Thymus (tissue), 11 donors: ENCODE measurements around the gene CGB7. TPM values are rescaled to one million over a fixed set of nuclear protein-coding genes. Genes with fewer than 3 reads are reported as not detected.
"Not testable (repeated sequence)": the region's sequence is repeated elsewhere in the genome, so short reads cannot be mapped to it uniquely, and the experiment has no call there.

ENCODE experiments used
- DNase-seq, 9 donors: peaks; one replicate each; pipeline ENCODE4 v3.0.0-alpha.2; 2013; ENCODE audit warnings: low spot score in 9 of 9, low read depth in 6 of 9, missing footprints in 1 of 9
- H3K27ac ChIP-seq, 2 donors: one replicate each; pipeline ENCODE4 v1.5.1; 2013; ENCODE audit warnings: control low read depth in 1 of 2, low read depth in 1 of 2, low read length in 1 of 2, mild to moderate bottlenecking in 1 of 2, moderate library complexity in 1 of 2
- H3K27me3 ChIP-seq, 2 donors: one replicate each; pipeline ENCODE4 v1.5.1; 2013; ENCODE audit warnings: low read length in 1 of 2; ENCODE audit not compliant: control insufficient read depth in 2 of 2, insufficient read depth in 1 of 2
- H3K36me3 ChIP-seq, 2 donors: one replicate each; pipeline ENCODE4 v1.5.1; 2013; ENCODE audit warnings: low read length in 1 of 2, mild to moderate bottlenecking in 1 of 2, moderate library complexity in 1 of 2; ENCODE audit not compliant: control insufficient read depth in 2 of 2, insufficient read depth in 2 of 2
- H3K4me1 ChIP-seq, 2 donors: one replicate each; pipeline ENCODE4 v1.5.1; 2013; ENCODE audit warnings: low read length in 2 of 2; ENCODE audit not compliant: control insufficient read depth in 2 of 2, insufficient read depth in 2 of 2
- H3K4me3 ChIP-seq, 2 donors: one replicate each; pipeline ENCODE4 v1.5.1; 2013; ENCODE audit warnings: low read length in 2 of 2, control low read depth in 1 of 2, mild to moderate bottlenecking in 1 of 2
- H3K9me3 ChIP-seq, 2 donors: one replicate each; pipeline ENCODE4 v1.5.1; 2013; ENCODE audit warnings: low read length in 1 of 2, mild to moderate bottlenecking in 1 of 2; ENCODE audit not compliant: control insufficient read depth in 2 of 2, insufficient read depth in 1 of 2
- WGBS: extraction: QIAGEN DNeasy Blood & Tissue Kit; methylation state at CpG from one replicate; pipeline ENCODE4 v1.1.7; 2013; 5-methylcytosine and 5-hydroxymethylcytosine counted together
- polyA plus RNA-seq: library from polyadenylated mRNA; stranded (reverse); fragments of 200-250 nt; gene quantifications from one replicate; pipeline ENCODE4 v1.2.3, GENCODE V29; 2013
- total RNA-seq: library from RNA; stranded (reverse); fragments of 120-200 nt; gene quantifications from one replicate; pipeline ENCODE4 v1.2.4, GENCODE V29; 2013
- donor health status: healthy.

Gene CGB7
- total and polyA plus RNA-seq, 2 donors, result 0.33 to 6.7 TPM

- Histone ChIP-seq H3K27ac (peak within 1 kb of the TSS; percentile 48 to 55), H3K27me3 (peaks cover 29 to 97% of the 10 kb centered on the region in 2 donors), H3K4me3 (peak within 1 kb of the TSS in 1 of 2 donors; percentile 38), H3K36me3 (no peaks in the 10 kb centered on the region), H3K4me1 (no peaks in the 10 kb centered on the region), H3K9me3 (no peaks in the 10 kb centered on the region)
- WGBS, result 9% methylated on average over 53 of the region's 53 CpGs
- DNase-seq, result no peak
Measured at GRCh38 chr19:49064768-49065611, 7.4 kb upstream of the CGB7 start, which contains the start of gene NTF4. Gene NTF4 (minus strand): TSS chr19:49064818. CDS start chr19:49061997, 2,821 bp downstream.

GRCh38 chr19:49064029-49064629, 6.6 kb upstream of the CGB7 start:
- 58% methylated on average over 10 of the region's 10 CpGs for WGBS
- Histone ChIP-seq H3K4me1 (no peaks in the 10 kb centered on the region), H3K4me3 (no peak overlapping the region), H3K36me3 (no peaks in the 10 kb centered on the region), H3K27me3 (peaks cover 33 to 98% of the 10 kb centered on the region in 2 donors), H3K27ac (peak overlapping the region; percentile 48 to 55), H3K9me3 (no peaks in the 10 kb centered on the region)
- DNase-seq, result no peak

- Histone ChIP-seq H3K9me3 (no peaks in the 10 kb centered on the region), H3K4me1 (peaks cover 0 to 13% of the 10 kb centered on the region in 2 donors), H3K4me3 (no peak overlapping the region), H3K27ac (no peak overlapping the region), H3K27me3 (peaks cover 42 to 98% of the 10 kb centered on the region in 2 donors), H3K36me3 (no peaks in the 10 kb centered on the region)
- 46% methylated on average over 25 of the region's 25 CpGs for WGBS
- no peak for DNase-seq
Measured at GRCh38 chr19:49061445-49061844, 3.9 kb upstream of the CGB7 start.

GRCh38 chr19:49061000-49061399, 3.5 kb upstream of the CGB7 start:
- no peak overlapping the region for H3K27ac ChIP-seq
- DNase-seq, result no peak
- no peaks in the 10 kb centered on the region for H3K36me3 ChIP-seq
- no peak overlapping the region for H3K4me3 ChIP-seq
- 99% methylated on average over 2 of the region's 2 CpGs for WGBS
- peaks cover 0 to 18% of the 10 kb centered on the region in 2 donors for H3K4me1 ChIP-seq
- H3K27me3 ChIP-seq, result peaks cover 43 to 98% of the 10 kb centered on the region in 2 donors
- H3K9me3 ChIP-seq, result no peaks in the 10 kb centered on the region

GRCh38 chr19:49059053-49059452, 1.5 kb upstream of the CGB7 start:
- 61% methylated on average over 9 of the region's 9 CpGs for WGBS
- Histone ChIP-seq H3K9me3 (no peaks in the 10 kb centered on the region), H3K27ac (no peak overlapping the region), H3K4me1 (peaks cover 0 to 20% of the 10 kb centered on the region in 2 donors), H3K36me3 (no peaks in the 10 kb centered on the region), H3K4me3 (no peak overlapping the region), H3K27me3 (peaks cover 33 to 92% of the 10 kb centered on the region in 2 donors)
- no peak for DNase-seq

- DNase-seq, result no peak
- 54% methylated on average over 10 of the region's 10 CpGs for WGBS
- peaks cover 31 to 87% of the 10 kb centered on the region in 2 donors for H3K27me3 ChIP-seq
Measured at GRCh38 chr19:49058562-49058961, 1.0 kb upstream of the CGB7 start.

GRCh38 chr19:49056902-49057596, 500 bp downstream of the CGB7 start:
- peak overlapping the region in 1 of 2 donors; percentile 48 for H3K4me3 ChIP-seq
- not testable (repeated sequence) for H3K27ac ChIP-seq, DNase-seq, H3K36me3 ChIP-seq, H3K9me3 ChIP-seq
- H3K27me3 ChIP-seq, result peaks cover 31 to 71% of the 10 kb centered on the region in 2 donors
- H3K4me1 ChIP-seq, result peaks cover 0 to 20% of the 10 kb centered on the region in 2 donors
- 4% methylated on average over 34 of the region's 34 CpGs for WGBS

More at GRCh38 chr19:49058562-49058961, 1.0 kb upstream of the CGB7 start:
- H3K4me1 ChIP-seq, result peaks cover 0 to 20% of the 10 kb centered on the region in 2 donors
- H3K9me3 ChIP-seq, result no peaks in the 10 kb centered on the region
- H3K36me3 ChIP-seq, result no peaks in the 10 kb centered on the region
- no peak overlapping the region for H3K4me3 ChIP-seq
- no peak overlapping the region for H3K27ac ChIP-seq

GRCh38 chr19:49056101-49056901, 1.2 kb downstream of the CGB7 start:
- Histone ChIP-seq H3K36me3 (no peaks in the 10 kb centered on the region), H3K27ac (no peak overlapping the region), H3K4me3 (peak overlapping the region; percentile 10 to 48), H3K9me3 (no peaks in the 10 kb centered on the region), H3K4me1 (peaks cover 0 to 20% of the 10 kb centered on the region in 2 donors), H3K27me3 (peaks cover 31 to 64% of the 10 kb centered on the region in 2 donors)
- 1% methylated on average over 63 of the region's 63 CpGs for WGBS
- peak in 4 of 9 donors; percentile 12 to 33 (median 22) for DNase-seq
